GM12864 (cell line): ENCODE results near the gene CCNK.

Experiments
- DNase-seq: peaks from one replicate; pipeline ENCODE4 v3.0.0-alpha.2; 2011; ENCODE audit warnings: low read depth
- H3K4me3 ChIP-seq: 2 replicates; pipeline ENCODE4 v1.5.1; 2011; ENCODE audit warnings: mild to moderate bottlenecking, low read depth, low read length, control low read depth
- CTCF ChIP-seq: IDR thresholded peaks from 2 replicates; pipeline ENCODE4 v1.5.1; 2011; ENCODE audit warnings: low read depth, mild to moderate bottlenecking, moderate library complexity, low read length, control low read depth, inconsistent platforms; ENCODE audit errors: missing control alignments

CCNK gene

GRCh38 chr14:99480917-99481744 is at the start of gene CCNK:
TSS of gene CCNK (plus strand) at chr14:99481409. CDS start at chr14:99492678, 11,269 bp downstream.
- peak within 1 kb of the TSS; percentile 79 for H3K4me3 ChIP-seq
- no peak for TF ChIP-seq CTCF
- peak; percentile 98 for DNase-seq

- no peak overlapping the region for H3K4me3 ChIP-seq
- no peak for DNase-seq
- TF ChIP-seq CTCF: no peak
These were observed 49.2 kb upstream of the CCNK start for GRCh38 chr14:99431986-99432385.

- TF ChIP-seq CTCF: no peak
- no peak for DNase-seq
- no peak overlapping the region for H3K4me3 ChIP-seq
These were observed 48.7 kb upstream of the CCNK start for GRCh38 chr14:99432485-99432884.

GRCh38 chr14:99435327-99435726 is 45.9 kb upstream of the CCNK start:
- H3K4me3 ChIP-seq: no peak overlapping the region
- TF ChIP-seq CTCF: no peak
- DNase-seq: no peak

GRCh38 chr14:99436247-99437180 is 44.7 kb upstream of the CCNK start:
- TF ChIP-seq CTCF: no peak
- DNase-seq: no peak
- no peak overlapping the region for H3K4me3 ChIP-seq

GRCh38 chr14:99437706-99438105 is 43.5 kb upstream of the CCNK start:
- no peak overlapping the region for H3K4me3 ChIP-seq
- no peak for TF ChIP-seq CTCF
- DNase-seq: no peak
